Stimulated activated CD4-positive, alpha-beta T cell treated with anti-CD3 and anti-CD28 coated beads, TNF-alpha, amount 100 ng/mL, for 4 hours (primary cell): Measurements from ENCODE around the gene ATG14.
A peak's percentile ranks its signal among the peaks of the same experiment; 100 is the strongest.
"Not testable (repeated sequence)": the region's sequence is repeated elsewhere in the genome, so short reads cannot be mapped to it uniquely, and the experiment has no call there.

ENCODE experiments used
- DNase-seq, 3 experiments: peaks; one replicate each; pipeline ENCODE4 v3.0.0-alpha.2; 2020; ENCODE audit warnings: low read depth in 3 of 3

ATG14 gene

GRCh38 chr14:55433880-55434804 is 22.5 kb upstream of the ATG14 start:
- no peak for DNase-seq

GRCh38 chr14:55432628-55433027 is 21.0 kb upstream of the ATG14 start:
- no peak for DNase-seq

- DNase-seq, result peak in 1 of 3 experiments; percentile 25
Measured at GRCh38 chr14:55430024-55430690, 18.5 kb upstream of the ATG14 start.

- DNase-seq, result no peak
Measured at GRCh38 chr14:55427439-55427838, 15.8 kb upstream of the ATG14 start.

- no peak for DNase-seq
Measured at GRCh38 chr14:55426891-55427290, 15.3 kb upstream of the ATG14 start.

- no peak for DNase-seq
Measured at GRCh38 chr14:55425091-55425490, 13.5 kb upstream of the ATG14 start.

GRCh38 chr14:55423969-55424368 is 12.3 kb upstream of the ATG14 start:
- no peak for DNase-seq

- not testable (repeated sequence) for DNase-seq
Measured at GRCh38 chr14:55422338-55422737, 10.7 kb upstream of the ATG14 start.

GRCh38 chr14:55419663-55420062 is 8.0 kb upstream of the ATG14 start:
- DNase-seq, result no peak

GRCh38 chr14:55418411-55418810 is 6.8 kb upstream of the ATG14 start:
- no peak for DNase-seq

GRCh38 chr14:55417955-55418354 is 6.3 kb upstream of the ATG14 start:
- no peak for DNase-seq

GRCh38 chr14:55416866-55417265 is 5.2 kb upstream of the ATG14 start:
- no peak for DNase-seq

- no peak for DNase-seq
Measured at GRCh38 chr14:55414551-55414950, 2.9 kb upstream of the ATG14 start.

- no peak for DNase-seq
Measured at GRCh38 chr14:55412676-55413075, 1.0 kb upstream of the ATG14 start.

- no peak for DNase-seq
Measured at GRCh38 chr14:55410876-55411275, 754 bp downstream of the ATG14 start.

GRCh38 chr14:55404173-55404854 is 7.3 kb downstream of the ATG14 start:
- DNase-seq, result no peak

- DNase-seq, result no peak
Measured at GRCh38 chr14:55401751-55402150, 9.9 kb downstream of the ATG14 start.

- DNase-seq, result no peak
Measured at GRCh38 chr14:55399852-55400251, 11.8 kb downstream of the ATG14 start.

- DNase-seq, result no peak
Measured at GRCh38 chr14:55399183-55399582, 12.4 kb downstream of the ATG14 start.

GRCh38 chr14:55398679-55399078 is 13.0 kb downstream of the ATG14 start:
- no peak for DNase-seq

- no peak for DNase-seq
Measured at GRCh38 chr14:55389330-55389729, 22.3 kb downstream of the ATG14 start.

GRCh38 chr14:55388160-55388559 is 23.5 kb downstream of the ATG14 start:
- DNase-seq, result no peak

GRCh38 chr14:55387121-55387520 is 24.5 kb downstream of the ATG14 start:
- no peak for DNase-seq
